HL-60 (cell line): ENCODE results near the gene ITPRID2.

Experiments used
- GABPA ChIP-seq: IDR thresholded peaks from 2 replicates; pipeline ENCODE4 v1.6.1; 2012; ENCODE audit warnings: low read depth
- POLR2AphosphoS5 ChIP-seq: IDR thresholded peaks from 2 replicates; pipeline ENCODE4 v1.6.1; 2012; ENCODE audit warnings: low read depth
- REST ChIP-seq: IDR thresholded peaks from 2 replicates; pipeline ENCODE4 v1.6.1; 2012; ENCODE audit warnings: low read depth; ENCODE audit not compliant: insufficient replicate concordance
- SPI1 ChIP-seq: IDR thresholded peaks from 2 replicates; pipeline ENCODE4 v1.6.1; 2012; ENCODE audit warnings: low read depth, mild to moderate bottlenecking, borderline replicate concordance
- TF ChIP-seq, protein P1 (sequence below): IDR thresholded peaks from one replicate; pipeline ENCODE4 v1.5.1; 2011; ENCODE audit warnings: low read length, control low read depth, inconsistent platforms; ENCODE audit not compliant: insufficient read depth

- TF ChIP-seq REST (no peak), POLR2AphosphoS5 (no peak), SPI1 (no peak), GABPA (no peak)
- TF ChIP-seq, protein P1, sequence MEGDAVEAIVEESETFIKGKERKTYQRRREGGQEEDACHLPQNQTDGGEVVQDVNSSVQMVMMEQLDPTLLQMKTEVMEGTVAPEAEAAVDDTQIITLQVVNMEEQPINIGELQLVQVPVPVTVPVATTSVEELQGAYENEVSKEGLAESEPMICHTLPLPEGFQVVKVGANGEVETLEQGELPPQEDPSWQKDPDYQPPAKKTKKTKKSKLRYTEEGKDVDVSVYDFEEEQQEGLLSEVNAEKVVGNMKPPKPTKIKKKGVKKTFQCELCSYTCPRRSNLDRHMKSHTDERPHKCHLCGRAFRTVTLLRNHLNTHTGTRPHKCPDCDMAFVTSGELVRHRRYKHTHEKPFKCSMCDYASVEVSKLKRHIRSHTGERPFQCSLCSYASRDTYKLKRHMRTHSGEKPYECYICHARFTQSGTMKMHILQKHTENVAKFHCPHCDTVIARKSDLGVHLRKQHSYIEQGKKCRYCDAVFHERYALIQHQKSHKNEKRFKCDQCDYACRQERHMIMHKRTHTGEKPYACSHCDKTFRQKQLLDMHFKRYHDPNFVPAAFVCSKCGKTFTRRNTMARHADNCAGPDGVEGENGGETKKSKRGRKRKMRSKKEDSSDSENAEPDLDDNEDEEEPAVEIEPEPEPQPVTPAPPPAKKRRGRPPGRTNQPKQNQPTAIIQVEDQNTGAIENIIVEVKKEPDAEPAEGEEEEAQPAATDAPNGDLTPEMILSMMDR = no peak
These were observed at the start of gene ITPRID2 for GRCh38 chr2:181891258-181891965.
